NCI-H1694 treated with DMSO at 0.1 percent for 48 hours (cell line): ENCODE measurements around the gene CIC.
A peak's percentile ranks its signal among the peaks of the same experiment; 100 is the strongest.

Experiments
- DNase-seq: peaks from one replicate; lab custom pipeline; 2025; lab: John Stamatoyannopoulos, UW

The CIC gene

GRCh38 chr19:42277821-42278451, 8.9 kb downstream of the CIC start:
- peak; percentile 71 for DNase-seq

DNA sequence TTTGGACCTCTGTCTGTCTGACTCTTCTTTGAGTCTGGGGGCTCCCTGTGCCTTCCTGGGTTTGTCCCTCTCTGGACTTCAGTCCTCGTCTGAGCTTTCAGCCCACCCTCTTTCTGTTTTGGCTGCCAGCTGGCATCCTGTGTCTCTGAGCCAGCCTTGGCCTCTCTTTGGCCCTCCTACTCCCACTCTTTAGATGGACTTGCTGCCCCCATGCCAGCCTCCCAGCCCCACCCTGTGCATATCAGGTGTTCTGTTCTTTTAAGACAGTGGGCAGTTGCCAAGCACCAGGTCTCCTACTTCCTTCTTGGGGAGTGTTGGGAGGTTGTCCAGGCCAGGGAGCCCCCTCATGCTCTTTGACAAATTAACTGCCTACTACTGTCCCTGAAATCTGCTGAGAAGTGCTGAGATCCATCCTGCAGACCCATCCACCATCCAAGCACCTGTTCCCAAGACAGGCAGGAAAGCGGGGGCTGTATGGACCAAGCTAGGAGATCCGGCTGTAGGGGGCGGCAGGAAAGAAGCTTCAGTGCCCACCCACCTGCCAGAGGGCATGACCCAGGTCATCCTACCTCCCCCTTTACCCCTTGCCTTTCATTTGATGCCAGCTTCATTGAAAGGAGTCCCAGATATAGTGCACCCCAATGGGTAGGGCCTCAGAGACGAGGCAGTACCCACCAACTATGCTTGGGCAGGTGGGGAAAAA, 9.6 kb downstream of the CIC start:
- no peak for DNase-seq

DNA sequence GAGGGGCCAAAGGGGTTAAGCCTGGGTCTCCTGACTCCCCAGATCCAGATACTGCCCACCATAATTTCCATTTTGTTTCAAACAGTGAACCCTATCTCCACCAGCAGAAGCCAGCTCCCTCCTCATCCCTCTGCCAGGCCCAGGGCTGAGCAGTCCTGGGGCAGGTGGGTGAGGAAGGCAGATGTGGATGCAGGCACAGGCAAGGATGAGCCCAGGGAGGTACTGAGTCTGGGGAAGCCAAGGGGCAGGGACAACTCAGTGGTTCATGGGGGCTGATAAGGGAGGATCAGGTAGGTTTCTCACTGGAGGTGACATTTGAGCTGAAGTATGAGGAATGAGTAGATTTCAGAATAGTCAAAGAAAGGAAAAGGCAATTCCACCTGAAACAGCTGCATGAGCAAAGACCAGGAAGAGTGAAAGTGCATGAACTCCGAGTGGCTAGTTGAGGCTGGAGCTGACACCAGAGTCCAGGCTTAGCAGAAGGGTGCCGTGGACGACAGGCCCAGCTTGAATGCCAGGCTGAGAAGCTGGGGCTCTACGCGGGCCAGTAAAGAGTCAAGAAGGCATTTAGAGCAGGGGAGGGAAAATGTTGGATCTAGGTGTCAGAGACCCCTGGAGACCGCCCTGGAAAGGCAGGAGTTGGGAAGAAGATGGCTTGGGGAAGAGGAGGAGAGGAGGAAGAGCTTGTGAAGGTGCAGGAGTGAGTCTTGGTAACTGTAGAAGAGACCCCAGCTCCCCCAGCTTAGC, 10.3 kb downstream of the CIC start:
- no peak for DNase-seq

DNA sequence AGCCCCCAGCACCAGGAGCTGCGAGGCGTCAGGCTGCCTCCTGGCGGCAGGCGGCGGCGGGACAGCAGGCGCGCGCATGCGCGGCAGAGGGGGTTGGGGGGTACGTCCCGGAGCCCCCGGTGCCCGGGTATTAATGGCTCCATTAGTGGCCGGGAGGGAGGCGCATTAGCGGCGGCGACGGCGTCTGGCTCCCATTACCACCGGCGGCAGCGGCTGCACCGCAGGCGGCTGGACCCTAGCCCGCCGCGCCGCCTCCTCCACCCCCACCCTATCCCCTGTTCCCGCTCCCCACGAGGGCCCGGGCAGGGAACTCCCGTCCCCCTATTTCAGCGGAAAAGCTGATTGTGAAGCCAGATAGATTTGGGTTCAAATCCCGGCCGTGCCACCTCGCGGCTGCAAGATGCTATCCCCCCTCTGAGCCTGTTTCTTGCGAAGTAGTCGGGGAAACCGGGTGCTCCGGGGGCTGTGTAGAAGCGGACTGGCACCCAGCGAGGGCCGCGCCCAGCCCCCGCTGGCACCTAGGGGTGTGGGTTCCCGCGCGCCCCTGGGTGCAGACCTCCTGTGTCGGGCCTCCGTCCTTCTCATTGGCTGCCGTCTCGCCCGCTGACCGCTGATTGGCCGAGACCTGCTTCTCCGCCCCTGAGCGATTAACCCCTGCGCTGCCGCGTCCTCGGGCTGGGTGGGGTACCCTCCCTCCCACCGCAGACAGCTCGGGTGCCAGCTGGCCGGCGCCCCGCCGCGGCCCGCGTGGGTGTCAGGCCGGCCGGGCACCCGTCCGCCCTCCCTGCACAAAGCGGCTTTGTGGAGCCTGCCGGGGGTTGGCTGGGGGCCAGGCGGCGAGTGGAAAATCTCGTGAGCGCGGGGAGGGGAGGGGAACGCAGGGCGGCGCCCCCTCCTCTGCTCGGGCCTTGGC, 11.1 kb downstream of the CIC start:
- DNase-seq: peak; percentile 93

DNA sequence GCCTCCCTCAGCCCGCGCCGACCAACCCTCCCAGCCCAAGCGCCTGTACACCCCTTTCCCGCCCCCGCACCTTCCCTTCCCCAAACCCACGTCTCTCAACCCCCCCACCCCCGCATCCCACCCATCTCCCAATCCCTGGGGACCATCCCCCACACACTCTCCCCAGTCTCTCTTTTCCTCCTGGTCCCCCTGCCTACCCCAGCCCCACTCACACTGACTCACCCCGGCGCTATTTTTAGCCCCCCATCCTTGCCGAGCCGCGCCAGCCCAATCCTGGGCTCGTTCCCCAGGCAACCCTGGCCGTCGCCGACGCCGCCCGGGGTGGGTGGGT, 11.7 kb downstream of the CIC start:
- peak; percentile 67 for DNase-seq

DNA sequence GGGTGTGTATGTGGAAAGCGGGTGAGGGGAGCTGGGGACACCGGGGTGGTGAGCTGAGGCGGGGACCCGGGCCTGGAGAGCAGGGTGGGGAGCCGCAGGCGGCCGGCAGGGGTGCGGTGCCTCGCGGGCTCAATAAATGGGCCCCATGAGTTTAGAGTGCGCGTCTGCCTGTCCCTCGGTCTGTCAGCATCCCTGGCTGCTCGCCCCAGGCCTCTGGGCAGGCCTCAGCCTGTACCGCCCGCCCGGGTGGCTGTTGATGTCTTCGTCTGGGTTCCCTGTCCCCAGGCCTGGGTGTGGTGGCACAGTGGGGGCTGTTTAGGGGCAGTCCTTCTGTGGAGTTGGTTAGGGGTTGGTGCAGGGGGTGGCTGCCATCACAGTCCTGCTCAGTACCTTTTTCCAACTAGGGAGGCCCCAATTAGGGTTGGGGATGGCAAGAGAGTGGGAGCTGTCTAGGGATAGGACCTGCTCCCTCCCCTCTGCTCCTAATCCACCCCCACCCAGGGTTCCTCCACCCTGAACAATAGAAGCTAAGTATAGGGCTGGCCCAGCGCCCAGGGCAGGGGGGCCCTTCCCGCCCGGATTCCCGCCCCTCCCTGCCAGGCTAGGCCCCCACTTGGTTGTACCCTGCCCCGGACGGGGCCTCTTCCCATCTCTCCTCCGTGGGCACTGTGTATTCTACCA, 12.2 kb downstream of the CIC start:
- DNase-seq: peak; percentile 77

- peak; percentile 36 for DNase-seq
Observed at GRCh38 chr19:42281827-42282762, 13.0 kb downstream of the CIC start.

- DNase-seq: no peak
Observed at GRCh38 chr19:42282819-42283187, 13.8 kb downstream of the CIC start.

- peak; percentile 89 for DNase-seq
Observed at GRCh38 chr19:42283188-42284065, 14.4 kb downstream of the CIC start.

- peak; percentile 54 for DNase-seq
Observed at GRCh38 chr19:42284066-42284501, 15.0 kb downstream of the CIC start.

GRCh38 chr19:42284591-42285341, 15.7 kb downstream of the CIC start:
- peak; percentile 13 for DNase-seq

DNA sequence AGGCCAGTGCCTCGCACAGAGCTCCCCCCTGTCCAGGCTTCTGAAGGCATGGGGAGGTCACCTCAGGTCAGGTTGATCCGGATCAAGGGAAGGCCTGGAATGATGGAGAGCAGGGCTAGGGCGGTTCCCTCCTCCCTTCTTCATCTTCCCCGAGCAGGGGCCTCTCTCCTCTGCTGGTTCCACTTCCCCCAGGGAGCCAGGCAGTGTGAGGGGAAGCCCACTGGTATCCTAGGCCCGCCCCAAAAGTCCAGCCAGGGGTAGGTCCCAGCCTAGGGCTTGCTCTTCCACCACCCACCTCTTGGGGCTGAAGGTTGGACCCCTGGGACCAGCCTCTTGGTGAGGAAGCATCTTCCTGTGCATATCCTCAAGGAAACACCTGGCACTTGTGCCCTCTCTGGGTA, 16.5 kb downstream of the CIC start:
- DNase-seq: no peak

- DNase-seq: no peak
Observed at GRCh38 chr19:42285988-42286348, 16.9 kb downstream of the CIC start.

DNA sequence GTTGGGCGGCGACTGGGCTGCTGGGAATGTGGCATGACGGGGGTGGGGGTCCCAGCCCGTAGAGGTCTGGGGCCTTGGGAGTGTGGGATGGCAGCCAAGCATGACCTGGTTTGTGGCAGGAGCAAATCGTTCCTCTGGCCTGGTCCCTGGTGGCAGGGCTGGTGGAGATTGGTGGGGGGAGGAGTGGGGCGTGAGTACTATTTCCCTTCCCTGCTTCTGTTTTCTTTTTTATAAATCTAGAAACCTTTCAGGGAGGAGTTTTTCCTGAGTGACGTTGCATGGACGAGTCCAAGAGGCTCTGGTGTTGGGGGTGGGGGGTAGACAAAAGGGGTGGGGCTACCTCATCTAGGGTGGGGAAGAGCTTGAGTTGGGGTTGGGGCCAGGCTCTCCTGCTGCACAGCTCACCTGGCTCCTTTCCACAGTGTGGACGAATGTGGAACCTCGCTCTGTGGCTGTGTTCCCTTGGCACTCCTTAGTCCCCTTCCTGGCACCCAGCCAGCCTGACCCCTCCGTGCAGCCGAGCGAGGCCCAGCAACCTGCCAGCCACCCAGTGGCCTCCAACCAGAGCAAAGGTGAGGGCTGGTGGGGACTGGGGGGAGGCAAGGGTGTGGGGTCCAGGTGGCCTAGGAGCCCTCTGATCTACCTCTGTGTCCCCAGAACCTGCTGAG, 17.4 kb downstream of the CIC start:
- DNase-seq: no peak

DNA sequence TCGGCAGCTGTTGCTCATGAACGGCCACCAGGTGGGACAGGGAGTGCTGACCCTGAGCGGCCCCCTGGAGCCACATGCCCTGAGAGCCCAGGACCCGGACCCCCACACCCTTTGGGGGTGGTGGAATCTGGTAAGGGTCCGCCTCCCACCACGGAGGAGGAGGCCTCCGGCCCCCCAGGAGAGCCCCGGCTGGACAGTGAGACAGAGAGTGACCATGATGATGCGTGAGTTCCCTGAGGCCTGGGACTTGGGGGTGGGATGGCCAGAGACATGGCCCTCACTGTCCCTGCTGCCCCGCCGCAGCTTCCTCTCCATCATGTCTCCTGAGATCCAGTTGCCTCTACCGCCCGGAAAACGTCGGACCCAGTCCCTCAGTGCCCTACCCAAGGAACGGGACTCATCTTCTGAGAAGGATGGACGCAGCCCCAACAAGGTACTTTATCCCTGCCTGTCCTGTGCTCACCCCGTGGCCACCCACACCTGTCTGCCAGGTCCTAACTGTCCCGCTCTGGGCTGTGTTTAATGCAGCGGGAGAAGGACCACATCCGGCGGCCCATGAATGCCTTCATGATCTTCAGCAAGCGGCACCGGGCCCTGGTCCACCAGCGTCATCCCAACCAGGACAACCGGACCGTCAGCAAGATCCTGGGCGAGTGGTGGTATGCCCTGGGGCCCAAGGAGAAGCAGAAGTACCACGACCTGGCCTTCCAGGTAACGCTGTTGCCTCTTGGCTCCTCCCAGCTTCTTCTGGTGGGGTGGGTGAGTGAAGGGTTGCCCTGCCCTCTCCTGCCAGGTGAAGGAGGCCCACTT, 18.2 kb downstream of the CIC start:
- no peak for DNase-seq

GRCh38 chr19:42287827-42288107, 18.7 kb downstream of the CIC start:
- DNase-seq: no peak

DNA sequence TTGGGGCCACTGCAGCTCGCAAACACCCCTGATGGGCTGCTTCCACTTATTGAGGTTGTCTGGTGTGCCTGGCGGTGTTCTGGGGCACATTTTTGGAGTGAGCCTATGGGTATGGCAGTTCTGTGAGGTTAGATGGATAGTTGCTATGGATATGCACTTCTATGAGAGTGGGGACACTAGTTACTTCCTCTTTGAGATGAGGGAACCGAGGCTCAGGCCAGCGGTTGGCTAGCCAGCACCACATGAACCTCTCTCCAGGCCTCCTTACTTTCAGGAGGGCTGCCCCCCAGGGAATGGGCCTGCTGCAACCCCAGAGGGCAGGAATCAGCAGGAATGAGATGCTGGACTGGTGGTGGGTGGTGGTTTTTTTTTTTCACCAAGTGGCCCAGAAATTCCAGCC, 19.3 kb downstream of the CIC start:
- no peak for DNase-seq
